Osteocyte (in vitro differentiated cells): Measurements from ENCODE around the gene SH3GL2. TPM values are rescaled to one million over a fixed set of nuclear protein-coding genes. Genes with fewer than 3 reads are reported as not detected.

Experiments used
- DNase-seq: peaks from one replicate; pipeline ENCODE4 v3.0.0; 2021; ENCODE audit warnings: mixed read lengths; ENCODE audit not compliant: unreplicated experiment; ENCODE audit errors: extremely low spot score
- H3K27ac Mint-ChIP-seq: one replicate; pipeline ENCODE4 v1.8.0; 2021; ENCODE audit warnings: mild to moderate bottlenecking, mixed read lengths; ENCODE audit not compliant: unreplicated experiment
- H3K27me3 Mint-ChIP-seq: one replicate; pipeline ENCODE4 v1.8.0; 2021; ENCODE audit warnings: mixed read lengths; ENCODE audit not compliant: unreplicated experiment
- H3K36me3 Mint-ChIP-seq: one replicate; pipeline ENCODE4 v1.8.0; 2021; ENCODE audit warnings: mixed read lengths; ENCODE audit not compliant: unreplicated experiment
- H3K4me1 Mint-ChIP-seq: one replicate; pipeline ENCODE4 v1.8.0; 2021; ENCODE audit warnings: mixed read lengths; ENCODE audit not compliant: unreplicated experiment
- H3K4me3 Mint-ChIP-seq: one replicate; pipeline ENCODE4 v1.8.0; 2021; ENCODE audit warnings: mild to moderate bottlenecking, moderate library complexity, mixed read lengths; ENCODE audit not compliant: unreplicated experiment
- H3K9me3 Mint-ChIP-seq: one replicate; pipeline ENCODE4 v1.8.0; 2021; ENCODE audit warnings: mixed read lengths; ENCODE audit not compliant: unreplicated experiment
- total RNA-seq: library from RNA; stranded (reverse); gene quantifications from 2 replicates; pipeline ENCODE4 v1.2.1, GENCODE V29; 2021
- TF ChIP-seq, protein P1 (sequence below): fragments of 200-600 bp; sonication (generic); IDR thresholded peaks from 2 replicates; pipeline ENCODE4 v1.5.0; 2021; ENCODE audit warnings: antibody characterized with exemption, mild to moderate bottlenecking, moderate library complexity

The SH3GL2 gene
- total RNA-seq, 1 donor from 2014 or later: 0.16 TPM

DNA sequence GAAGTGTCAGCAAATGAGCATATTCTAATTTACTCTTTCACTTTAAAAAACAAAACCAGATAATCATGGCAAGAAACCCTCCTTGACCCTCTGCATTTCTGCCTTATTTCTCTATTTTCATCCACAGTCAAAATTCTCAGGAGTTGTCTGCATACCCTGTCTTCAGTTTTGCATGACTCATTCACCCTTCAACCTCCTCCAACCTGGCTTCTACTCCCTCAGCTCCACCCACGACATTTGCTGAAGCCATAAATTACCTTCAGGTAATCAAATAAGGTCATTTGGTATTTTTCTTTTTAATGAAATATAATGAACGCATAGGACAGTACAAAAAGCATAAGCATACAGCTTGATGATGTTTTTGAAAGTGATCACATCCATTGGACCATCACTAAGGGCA lies 27.8 kb upstream of the SH3GL2 start:
- Mint-ChIP-seq H3K36me3 (no peaks in the 10 kb centered on the region), H3K4me3 (no peak overlapping the region), H3K4me1 (no peaks in the 10 kb centered on the region), H3K9me3 (peaks cover 16% of the 10 kb centered on the region), H3K27me3 (peaks cover 2% of the 10 kb centered on the region), H3K27ac (no peak overlapping the region)
- DNase-seq: no peak
- TF ChIP-seq, protein P1, sequence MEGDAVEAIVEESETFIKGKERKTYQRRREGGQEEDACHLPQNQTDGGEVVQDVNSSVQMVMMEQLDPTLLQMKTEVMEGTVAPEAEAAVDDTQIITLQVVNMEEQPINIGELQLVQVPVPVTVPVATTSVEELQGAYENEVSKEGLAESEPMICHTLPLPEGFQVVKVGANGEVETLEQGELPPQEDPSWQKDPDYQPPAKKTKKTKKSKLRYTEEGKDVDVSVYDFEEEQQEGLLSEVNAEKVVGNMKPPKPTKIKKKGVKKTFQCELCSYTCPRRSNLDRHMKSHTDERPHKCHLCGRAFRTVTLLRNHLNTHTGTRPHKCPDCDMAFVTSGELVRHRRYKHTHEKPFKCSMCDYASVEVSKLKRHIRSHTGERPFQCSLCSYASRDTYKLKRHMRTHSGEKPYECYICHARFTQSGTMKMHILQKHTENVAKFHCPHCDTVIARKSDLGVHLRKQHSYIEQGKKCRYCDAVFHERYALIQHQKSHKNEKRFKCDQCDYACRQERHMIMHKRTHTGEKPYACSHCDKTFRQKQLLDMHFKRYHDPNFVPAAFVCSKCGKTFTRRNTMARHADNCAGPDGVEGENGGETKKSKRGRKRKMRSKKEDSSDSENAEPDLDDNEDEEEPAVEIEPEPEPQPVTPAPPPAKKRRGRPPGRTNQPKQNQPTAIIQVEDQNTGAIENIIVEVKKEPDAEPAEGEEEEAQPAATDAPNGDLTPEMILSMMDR: no peak

- no peak overlapping the region for H3K4me3 Mint-ChIP-seq
- no peaks in the 10 kb centered on the region for H3K36me3 Mint-ChIP-seq
- no peaks in the 10 kb centered on the region for H3K9me3 Mint-ChIP-seq
- no peaks in the 10 kb centered on the region for H3K4me1 Mint-ChIP-seq
- H3K27me3 Mint-ChIP-seq: peaks cover 35% of the 10 kb centered on the region
- DNase-seq: no peak
- TF ChIP-seq, protein P1: no peak
- H3K27ac Mint-ChIP-seq: no peak overlapping the region
These were observed 23.4 kb upstream of the SH3GL2 start for GRCh38 chr9:17555362-17556054.

DNA sequence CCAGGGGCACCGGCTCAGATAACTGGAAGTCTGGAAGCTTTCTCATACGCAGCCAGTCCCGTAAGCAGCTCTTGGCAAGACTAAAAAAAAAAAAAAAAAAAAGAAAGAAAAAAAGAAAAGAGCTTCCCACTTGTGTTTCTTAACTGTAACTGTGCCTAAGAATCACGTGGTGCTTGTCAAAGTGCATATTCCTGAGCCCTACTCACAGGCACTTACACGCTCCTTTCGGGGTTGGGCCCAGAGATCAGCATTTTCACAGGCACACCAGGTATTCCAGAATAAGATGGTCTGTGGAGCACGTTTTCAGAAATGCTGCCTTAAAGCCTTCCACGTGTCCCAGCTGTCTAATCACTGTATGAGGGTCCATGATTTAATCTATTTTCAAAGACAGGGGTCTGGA lies 22.6 kb upstream of the SH3GL2 start:
- H3K4me3 Mint-ChIP-seq: no peak overlapping the region
- TF ChIP-seq, protein P1: no peak
- H3K27ac Mint-ChIP-seq: no peak overlapping the region
- no peak for DNase-seq
- no peaks in the 10 kb centered on the region for H3K9me3 Mint-ChIP-seq
- H3K27me3 Mint-ChIP-seq: peaks cover 36% of the 10 kb centered on the region
- no peaks in the 10 kb centered on the region for H3K4me1 Mint-ChIP-seq
- H3K36me3 Mint-ChIP-seq: no peaks in the 10 kb centered on the region

DNA sequence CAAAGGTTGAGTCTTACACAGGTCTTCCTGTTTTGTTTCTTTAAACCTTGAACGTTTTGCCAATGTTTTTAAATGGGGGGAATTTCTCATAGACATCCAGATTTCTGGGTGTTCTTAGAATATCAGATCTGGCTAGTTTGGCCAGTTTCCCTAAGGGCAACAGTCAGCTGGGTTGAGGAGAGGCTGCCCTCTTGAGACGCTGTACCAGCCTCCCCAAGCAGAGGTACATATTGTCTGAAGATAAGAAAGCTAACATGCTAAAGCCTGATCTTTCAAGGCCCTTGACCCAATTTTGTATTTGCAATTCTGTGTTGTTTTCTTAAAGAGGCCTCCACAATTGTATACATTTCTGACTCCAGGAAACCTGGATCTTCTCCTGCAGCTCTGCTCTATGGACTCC lies 21.9 kb upstream of the SH3GL2 start:
- H3K27me3 Mint-ChIP-seq: peaks cover 41% of the 10 kb centered on the region
- no peaks in the 10 kb centered on the region for H3K9me3 Mint-ChIP-seq
- no peak for DNase-seq
- TF ChIP-seq, protein P1: no peak
- no peaks in the 10 kb centered on the region for H3K4me1 Mint-ChIP-seq
- no peaks in the 10 kb centered on the region for H3K36me3 Mint-ChIP-seq
- H3K27ac Mint-ChIP-seq: no peak overlapping the region
- H3K4me3 Mint-ChIP-seq: no peak overlapping the region

DNA sequence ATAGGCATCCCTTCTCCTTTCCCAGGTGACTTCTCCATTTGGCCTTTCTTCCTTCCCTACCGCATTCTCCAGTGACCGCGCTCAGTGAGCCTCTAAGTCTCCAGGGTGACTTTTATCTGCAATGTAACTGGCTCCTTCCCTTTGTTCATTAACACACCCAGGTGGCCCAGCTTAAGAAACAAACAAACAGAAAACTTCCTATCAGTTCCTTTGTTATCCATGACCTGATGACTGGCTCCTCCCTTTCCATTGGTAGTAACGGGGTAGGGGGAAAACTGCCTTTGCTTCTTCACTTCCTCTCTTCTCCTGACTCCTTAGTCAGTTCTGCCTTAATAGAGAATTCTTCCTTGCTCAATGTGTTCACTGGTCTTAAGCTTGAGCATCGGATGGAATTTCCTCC lies 7.0 kb upstream of the SH3GL2 start:
- no peaks in the 10 kb centered on the region for H3K9me3 Mint-ChIP-seq
- H3K4me1 Mint-ChIP-seq: no peaks in the 10 kb centered on the region
- TF ChIP-seq, protein P1: no peak
- H3K27me3 Mint-ChIP-seq: peaks cover 50% of the 10 kb centered on the region
- no peak for DNase-seq
- H3K4me3 Mint-ChIP-seq: no peak overlapping the region
- H3K36me3 Mint-ChIP-seq: no peaks in the 10 kb centered on the region
- no peak overlapping the region for H3K27ac Mint-ChIP-seq
